ENCODE data around the gene CUL3. TPM values are rescaled to one million over a fixed set of nuclear protein-coding genes. Genes with fewer than 3 reads are reported as not detected.
A peak's percentile ranks its signal among the peaks of the same experiment; 100 is the strongest.

Gene CUL3
- total RNA-seq, 1 donor from 2014 or later: 83.6 TPM

DNA sequence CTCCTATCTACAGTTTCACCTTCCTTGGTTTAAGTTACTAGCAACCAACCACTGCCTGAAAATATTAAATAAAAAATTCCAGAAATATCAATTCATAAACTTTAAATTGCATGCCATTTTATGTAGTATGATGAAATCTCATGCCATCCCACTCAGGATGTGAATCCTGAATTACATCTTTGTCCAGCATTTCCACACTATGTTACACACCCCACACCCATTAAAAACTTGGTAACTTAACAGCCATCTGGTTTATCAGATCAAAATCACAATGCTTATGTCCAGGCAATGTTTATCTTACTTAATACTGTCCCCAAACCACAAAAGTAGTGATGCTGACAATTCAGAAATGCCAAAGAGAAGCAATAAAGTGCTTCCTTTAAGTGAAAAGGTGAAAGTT, 21.6 kb downstream of the CUL3 start:
- Mint-ChIP-seq H3K27ac (ENCODE audit: unreplicated experiment) (peak overlapping the region; percentile 78), H3K36me3 (ENCODE audit: unreplicated experiment) (peaks cover 12% of the 10 kb centered on the region), H3K4me3 (ENCODE audit: unreplicated experiment) (no peak overlapping the region), H3K27me3 (ENCODE audit: unreplicated experiment) (no peaks in the 10 kb centered on the region), H3K9me3 (ENCODE audit: unreplicated experiment) (no peaks in the 10 kb centered on the region), H3K4me1 (ENCODE audit: unreplicated experiment) (peaks cover 27% of the 10 kb centered on the region)
- DNase-seq (ENCODE audit: extremely low spot score, unreplicated experiment): no peak
- no peak for TF ChIP-seq CTCF (IDR thresholded peaks at IDR 0.05)

GRCh38 chr2:224562831-224563230, 22.3 kb downstream of the CUL3 start:
- TF ChIP-seq CTCF (IDR thresholded peaks at IDR 0.05): no peak
- H3K27me3 Mint-ChIP-seq (ENCODE audit: unreplicated experiment): no peaks in the 10 kb centered on the region
- H3K36me3 Mint-ChIP-seq (ENCODE audit: unreplicated experiment): peaks cover 10% of the 10 kb centered on the region
- H3K4me3 Mint-ChIP-seq (ENCODE audit: unreplicated experiment): no peak overlapping the region
- H3K9me3 Mint-ChIP-seq (ENCODE audit: unreplicated experiment): no peaks in the 10 kb centered on the region
- no peak for DNase-seq (ENCODE audit: extremely low spot score, unreplicated experiment)
- peaks cover 27% of the 10 kb centered on the region for H3K4me1 Mint-ChIP-seq (ENCODE audit: unreplicated experiment)
- H3K27ac Mint-ChIP-seq (ENCODE audit: unreplicated experiment): peak overlapping the region; percentile 78

- DNase-seq (ENCODE audit: extremely low spot score, unreplicated experiment): no peak
- Mint-ChIP-seq H3K36me3 (ENCODE audit: unreplicated experiment) (peaks cover 5% of the 10 kb centered on the region), H3K27ac (ENCODE audit: unreplicated experiment) (no peak overlapping the region), H3K9me3 (ENCODE audit: unreplicated experiment) (no peaks in the 10 kb centered on the region), H3K27me3 (ENCODE audit: unreplicated experiment) (no peaks in the 10 kb centered on the region), H3K4me3 (ENCODE audit: unreplicated experiment) (no peak overlapping the region), H3K4me1 (ENCODE audit: unreplicated experiment) (peaks cover 27% of the 10 kb centered on the region)
- TF ChIP-seq CTCF (IDR thresholded peaks at IDR 0.05): no peak
Observed at GRCh38 chr2:224561234-224562005, 23.7 kb downstream of the CUL3 start.

GRCh38 chr2:224560549-224560948, 24.6 kb downstream of the CUL3 start:
- TF ChIP-seq CTCF (IDR thresholded peaks at IDR 0.05): no peak
- H3K36me3 Mint-ChIP-seq (ENCODE audit: unreplicated experiment): peaks cover 2% of the 10 kb centered on the region
- H3K9me3 Mint-ChIP-seq (ENCODE audit: unreplicated experiment): no peaks in the 10 kb centered on the region
- H3K4me1 Mint-ChIP-seq (ENCODE audit: unreplicated experiment): peaks cover 29% of the 10 kb centered on the region
- no peaks in the 10 kb centered on the region for H3K27me3 Mint-ChIP-seq (ENCODE audit: unreplicated experiment)
- H3K27ac Mint-ChIP-seq (ENCODE audit: unreplicated experiment): no peak overlapping the region
- H3K4me3 Mint-ChIP-seq (ENCODE audit: unreplicated experiment): no peak overlapping the region
- no peak for DNase-seq (ENCODE audit: extremely low spot score, unreplicated experiment)

GRCh38 chr2:224557610-224558009, 27.6 kb downstream of the CUL3 start:
- DNase-seq (ENCODE audit: extremely low spot score, unreplicated experiment): no peak
- TF ChIP-seq CTCF (IDR thresholded peaks at IDR 0.05): no peak
- Mint-ChIP-seq H3K4me1 (ENCODE audit: unreplicated experiment) (peaks cover 25% of the 10 kb centered on the region), H3K36me3 (ENCODE audit: unreplicated experiment) (peaks cover 5% of the 10 kb centered on the region), H3K4me3 (ENCODE audit: unreplicated experiment) (no peak overlapping the region), H3K9me3 (ENCODE audit: unreplicated experiment) (no peaks in the 10 kb centered on the region), H3K27me3 (ENCODE audit: unreplicated experiment) (no peaks in the 10 kb centered on the region), H3K27ac (ENCODE audit: unreplicated experiment) (peak overlapping the region; percentile 8)

Data from osteocyte (in vitro differentiated cells).